ENCODE measurements around the gene LGSN. TPM values are rescaled to one million over a fixed set of nuclear protein-coding genes. Genes with fewer than 3 reads are reported as not detected.

Gene LGSN
- total RNA-seq, 1 experiment from 2014 or later: 0.30 TPM

GRCh38 chr6:63280639-63281180 lies 39.1 kb downstream of the LGSN start:
- ChIA-PET POLR2A (no interaction called here), RAD21 (ENCODE audit: low non-redundant PET in 1 of 2, low total read pairs in 2 of 2, uncharacterized antibody in 2 of 2, unreplicated experiment in 2 of 2) (no interaction called here), CTCF (interaction anchor here (0.5 kb wide), 1 partner anchor 73 kb away, joined by 3 read pairs; no protein-coding TSS in a partner anchor)
- no peaks in the 10 kb centered on the region for H3K9me2 ChIP-seq (ENCODE audit: insufficient read depth)
- no TSS peak for BruUV-seq (replicated peaks)
- no peaks in the 10 kb centered on the region for H3K79me2 ChIP-seq (ENCODE audit: insufficient read depth, low read length)
- H4K20me1 ChIP-seq (ENCODE audit: insufficient read depth): no peaks in the 10 kb centered on the region
- H3K4me3 ChIP-seq (replicated peaks in 1 of 2; ENCODE audit: low read depth in 1 of 2, low read length in 2 of 2): no peak overlapping the region
- TF ChIP-seq SP1 (IDR thresholded peaks at IDR 0.05; ENCODE audit: low read depth): no peak
- no peak for TF ChIP-seq CEBPB (IDR thresholded peaks at IDR 0.05; ENCODE audit: low read depth)
- TF ChIP-seq, protein P1, sequence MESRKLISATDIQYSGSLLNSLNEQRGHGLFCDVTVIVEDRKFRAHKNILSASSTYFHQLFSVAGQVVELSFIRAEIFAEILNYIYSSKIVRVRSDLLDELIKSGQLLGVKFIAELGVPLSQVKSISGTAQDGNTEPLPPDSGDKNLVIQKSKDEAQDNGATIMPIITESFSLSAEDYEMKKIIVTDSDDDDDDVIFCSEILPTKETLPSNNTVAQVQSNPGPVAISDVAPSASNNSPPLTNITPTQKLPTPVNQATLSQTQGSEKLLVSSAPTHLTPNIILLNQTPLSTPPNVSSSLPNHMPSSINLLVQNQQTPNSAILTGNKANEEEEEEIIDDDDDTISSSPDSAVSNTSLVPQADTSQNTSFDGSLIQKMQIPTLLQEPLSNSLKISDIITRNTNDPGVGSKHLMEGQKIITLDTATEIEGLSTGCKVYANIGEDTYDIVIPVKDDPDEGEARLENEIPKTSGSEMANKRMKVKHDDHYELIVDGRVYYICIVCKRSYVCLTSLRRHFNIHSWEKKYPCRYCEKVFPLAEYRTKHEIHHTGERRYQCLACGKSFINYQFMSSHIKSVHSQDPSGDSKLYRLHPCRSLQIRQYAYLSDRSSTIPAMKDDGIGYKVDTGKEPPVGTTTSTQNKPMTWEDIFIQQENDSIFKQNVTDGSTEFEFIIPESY (IDR thresholded peaks at IDR 0.05; ENCODE audit: extremely low read depth, insufficient replicate concordance, low read length): no peak
- TF ChIP-seq CBX3 (IDR thresholded peaks at IDR 0.05; ENCODE audit: low read depth): no peak
- no peak for TF ChIP-seq EZH2phosphoT487 (IDR thresholded peaks at IDR 0.05; ENCODE audit: borderline replicate concordance)
- TF ChIP-seq ATF3 (IDR thresholded peaks at IDR 0.05): no peak
- TF ChIP-seq FOSL1 (IDR thresholded peaks at IDR 0.05; ENCODE audit: low read depth): no peak
- TF ChIP-seq JUND (IDR thresholded peaks at IDR 0.05): no peak
- TF ChIP-seq SIN3A (IDR thresholded peaks at IDR 0.05; ENCODE audit: low read depth): no peak
- no peak for TF ChIP-seq POLR2A (IDR thresholded peaks at IDR 0.05; ENCODE audit: borderline replicate concordance, extremely low read depth, insufficient read depth, insufficient read length)
- TF ChIP-seq, protein P2, sequence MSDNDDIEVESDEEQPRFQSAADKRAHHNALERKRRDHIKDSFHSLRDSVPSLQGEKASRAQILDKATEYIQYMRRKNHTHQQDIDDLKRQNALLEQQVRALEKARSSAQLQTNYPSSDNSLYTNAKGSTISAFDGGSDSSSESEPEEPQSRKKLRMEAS (IDR thresholded peaks at IDR 0.05): no peak
- TF ChIP-seq YY1 (IDR thresholded peaks at IDR 0.05; ENCODE audit: extremely low read depth, insufficient replicate concordance, low read depth, low read length): no peak
- TF ChIP-seq, protein P3, sequence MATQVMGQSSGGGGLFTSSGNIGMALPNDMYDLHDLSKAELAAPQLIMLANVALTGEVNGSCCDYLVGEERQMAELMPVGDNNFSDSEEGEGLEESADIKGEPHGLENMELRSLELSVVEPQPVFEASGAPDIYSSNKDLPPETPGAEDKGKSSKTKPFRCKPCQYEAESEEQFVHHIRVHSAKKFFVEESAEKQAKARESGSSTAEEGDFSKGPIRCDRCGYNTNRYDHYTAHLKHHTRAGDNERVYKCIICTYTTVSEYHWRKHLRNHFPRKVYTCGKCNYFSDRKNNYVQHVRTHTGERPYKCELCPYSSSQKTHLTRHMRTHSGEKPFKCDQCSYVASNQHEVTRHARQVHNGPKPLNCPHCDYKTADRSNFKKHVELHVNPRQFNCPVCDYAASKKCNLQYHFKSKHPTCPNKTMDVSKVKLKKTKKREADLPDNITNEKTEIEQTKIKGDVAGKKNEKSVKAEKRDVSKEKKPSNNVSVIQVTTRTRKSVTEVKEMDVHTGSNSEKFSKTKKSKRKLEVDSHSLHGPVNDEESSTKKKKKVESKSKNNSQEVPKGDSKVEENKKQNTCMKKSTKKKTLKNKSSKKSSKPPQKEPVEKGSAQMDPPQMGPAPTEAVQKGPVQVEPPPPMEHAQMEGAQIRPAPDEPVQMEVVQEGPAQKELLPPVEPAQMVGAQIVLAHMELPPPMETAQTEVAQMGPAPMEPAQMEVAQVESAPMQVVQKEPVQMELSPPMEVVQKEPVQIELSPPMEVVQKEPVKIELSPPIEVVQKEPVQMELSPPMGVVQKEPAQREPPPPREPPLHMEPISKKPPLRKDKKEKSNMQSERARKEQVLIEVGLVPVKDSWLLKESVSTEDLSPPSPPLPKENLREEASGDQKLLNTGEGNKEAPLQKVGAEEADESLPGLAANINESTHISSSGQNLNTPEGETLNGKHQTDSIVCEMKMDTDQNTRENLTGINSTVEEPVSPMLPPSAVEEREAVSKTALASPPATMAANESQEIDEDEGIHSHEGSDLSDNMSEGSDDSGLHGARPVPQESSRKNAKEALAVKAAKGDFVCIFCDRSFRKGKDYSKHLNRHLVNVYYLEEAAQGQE (IDR thresholded peaks at IDR 0.05; ENCODE audit: low read depth): no peak
- no peak for TF ChIP-seq ELF1 (IDR thresholded peaks at IDR 0.05; ENCODE audit: borderline replicate concordance, low read depth)
- no peak for TF ChIP-seq TCF7L2 (IDR thresholded peaks at IDR 0.05; ENCODE audit: borderline replicate concordance, extremely low read depth, insufficient read depth, insufficient read length)
- no peaks in the 10 kb centered on the region for H3K9me3 ChIP-seq (ENCODE audit: control insufficient read depth in 1 of 2, insufficient read depth in 1 of 2, low read depth in 1 of 2, low read length in 2 of 2)
- no peak overlapping the region for H3K4me2 ChIP-seq (ENCODE audit: low read length)
- H3K27ac ChIP-seq (ENCODE audit: low read depth, low read length): no peak overlapping the region
- no peaks in the 10 kb centered on the region for H3K27me3 ChIP-seq (ENCODE audit: insufficient read depth, low read length)
- intact Hi-C loops (cut with micrococcal nuclease): no loop called here
- H3K9ac ChIP-seq (ENCODE audit: low read length): no peak overlapping the region
- H3K4me1 ChIP-seq (ENCODE audit: control insufficient read depth in 1 of 2, insufficient read depth in 2 of 2, low read length in 2 of 2): no peaks in the 10 kb centered on the region
- no peaks in the 10 kb centered on the region for H3K36me3 ChIP-seq (ENCODE audit: control insufficient read depth in 1 of 2, insufficient read depth in 2 of 2, low read length in 2 of 2)
- no peak overlapping the region for H2AFZ ChIP-seq (ENCODE audit: low read depth, low read length, poor library complexity, severe bottlenecking)
- ATAC-seq (no peak), DNase-seq (ENCODE audit: low read depth, low spot score) (no peak)

All from HCT116 (cell line).